Measurements from ENCODE around the gene LONRF3.
"Not testable (repeated sequence)": the region's sequence is repeated elsewhere in the genome, so short reads cannot be mapped to it uniquely, and the experiment has no call there.

Gene LONRF3

GRCh38 chrX:118983513-118983912 is 9.1 kb downstream of the LONRF3 start:
- DNase-seq (ENCODE audit: low read depth in 2 of 2, low spot score in 1 of 2), result no peak

DNA sequence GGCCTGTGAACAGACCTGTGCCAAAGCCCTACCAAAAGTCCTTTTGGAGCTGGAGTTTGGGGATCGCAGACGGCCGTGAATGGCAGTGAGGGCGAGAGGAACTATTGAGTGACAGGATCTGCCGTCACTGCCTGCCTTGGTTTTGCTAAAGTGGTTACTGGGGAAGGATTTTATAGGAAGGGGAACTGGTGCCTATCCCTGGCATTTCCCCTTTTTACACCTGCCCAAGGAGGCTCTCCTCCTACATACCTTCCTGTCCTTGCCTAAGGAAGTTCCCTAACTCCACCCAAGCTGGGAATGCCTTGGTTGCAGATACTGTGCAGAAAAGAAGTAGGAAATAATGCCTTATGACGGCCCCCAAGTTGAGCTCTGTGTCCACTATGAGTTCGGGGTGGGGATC is 14.5 kb downstream of the LONRF3 start:
- no peak for DNase-seq (ENCODE audit: low read depth in 2 of 2, low spot score in 1 of 2)

GRCh38 chrX:118989886-118990285 is 15.5 kb downstream of the LONRF3 start:
- DNase-seq (ENCODE audit: low read depth in 2 of 2, low spot score in 1 of 2), result no peak

- DNase-seq (ENCODE audit: low read depth in 2 of 2, low spot score in 1 of 2), result no peak
Measured at GRCh38 chrX:118990512-118991227, 16.3 kb downstream of the LONRF3 start.

DNA sequence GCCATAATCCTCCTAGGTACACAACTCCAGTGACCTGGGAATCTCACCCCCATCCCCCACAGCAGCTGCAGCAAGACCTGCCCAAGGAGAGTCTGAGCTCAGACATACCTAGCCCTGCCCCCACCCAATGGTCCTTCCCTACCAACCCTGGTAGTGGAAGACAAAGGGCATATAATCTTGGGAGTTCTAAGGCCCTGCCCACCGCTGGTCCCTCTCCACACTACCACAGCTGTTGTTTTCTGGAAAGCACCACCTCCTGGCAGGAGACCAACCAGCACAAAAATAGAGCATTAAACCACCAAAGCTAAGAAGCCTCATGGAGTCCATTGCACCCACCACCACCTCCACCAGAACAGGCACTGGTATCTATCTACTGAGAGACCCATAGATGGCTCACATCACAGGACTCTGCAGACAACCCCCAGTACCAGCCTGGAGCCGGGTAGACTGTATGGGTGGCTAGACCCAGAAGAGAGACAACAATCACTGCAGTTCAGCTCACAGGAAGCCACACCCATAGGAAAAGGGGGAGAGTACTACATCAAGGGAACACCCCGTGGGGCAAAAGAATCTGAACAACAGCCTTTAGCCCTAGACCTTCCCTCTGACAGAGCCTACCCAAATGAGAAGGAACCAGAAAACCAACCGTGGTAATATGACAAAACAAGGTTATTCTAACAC is 18.2 kb downstream of the LONRF3 start:
- not testable (repeated sequence) for DNase-seq (ENCODE audit: low read depth in 2 of 2, low spot score in 1 of 2)

DNA sequence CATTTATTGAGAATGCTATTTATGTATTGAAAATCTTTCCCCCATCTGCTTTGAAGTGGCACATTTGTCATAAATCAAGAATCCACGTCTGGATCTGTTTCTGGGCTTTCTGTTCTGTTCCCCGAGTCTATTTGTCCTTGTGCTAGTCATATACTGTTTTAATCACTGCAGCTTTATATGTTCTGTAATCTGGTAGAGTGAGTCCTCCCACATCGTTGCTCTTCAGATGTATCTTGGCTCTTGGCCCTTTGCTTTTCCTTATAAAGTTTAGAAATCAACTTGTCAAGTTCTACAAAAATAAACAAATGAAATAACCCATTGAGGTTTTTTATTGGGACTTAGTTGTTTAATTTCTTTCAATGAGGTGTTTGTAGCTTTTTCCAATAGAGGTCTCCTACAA is 29.0 kb downstream of the LONRF3 start:
- DNase-seq (ENCODE audit: low read depth in 2 of 2, low spot score in 1 of 2), result no peak

- DNase-seq (ENCODE audit: low read depth in 2 of 2, low spot score in 1 of 2), result peak in 1 of 2 donors; percentile 18
Measured at GRCh38 chrX:119004920-119005524, 30.6 kb downstream of the LONRF3 start.

DNA sequence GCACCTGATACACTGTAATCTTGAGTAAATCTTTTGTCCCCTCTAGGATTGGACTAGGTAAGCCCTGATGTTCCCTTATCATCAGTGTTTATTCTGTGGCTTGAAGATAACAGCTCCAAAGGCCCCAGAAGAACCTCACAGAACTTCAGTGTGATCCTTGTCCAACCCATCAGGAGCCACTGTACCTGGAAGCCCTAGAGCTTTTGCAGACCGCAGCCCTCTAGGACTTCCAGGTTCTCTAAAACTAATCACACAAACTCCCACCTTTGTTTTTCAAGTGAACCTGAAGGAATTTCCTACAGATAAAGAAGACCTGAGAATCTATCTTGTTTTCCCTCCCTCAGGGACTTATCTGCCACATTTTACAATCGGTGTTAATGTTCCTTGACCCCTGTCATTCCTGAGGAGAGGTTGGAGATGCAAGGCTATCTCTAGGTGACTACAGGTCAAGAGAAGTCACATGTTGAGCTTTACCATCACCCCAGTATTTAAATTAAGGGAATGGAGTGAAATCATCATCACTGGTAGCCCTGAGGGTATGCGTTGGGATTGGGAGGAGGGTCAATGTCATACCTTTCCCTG is 32.9 kb downstream of the LONRF3 start:
- no peak for DNase-seq (ENCODE audit: low read depth in 2 of 2, low spot score in 1 of 2)

DNA sequence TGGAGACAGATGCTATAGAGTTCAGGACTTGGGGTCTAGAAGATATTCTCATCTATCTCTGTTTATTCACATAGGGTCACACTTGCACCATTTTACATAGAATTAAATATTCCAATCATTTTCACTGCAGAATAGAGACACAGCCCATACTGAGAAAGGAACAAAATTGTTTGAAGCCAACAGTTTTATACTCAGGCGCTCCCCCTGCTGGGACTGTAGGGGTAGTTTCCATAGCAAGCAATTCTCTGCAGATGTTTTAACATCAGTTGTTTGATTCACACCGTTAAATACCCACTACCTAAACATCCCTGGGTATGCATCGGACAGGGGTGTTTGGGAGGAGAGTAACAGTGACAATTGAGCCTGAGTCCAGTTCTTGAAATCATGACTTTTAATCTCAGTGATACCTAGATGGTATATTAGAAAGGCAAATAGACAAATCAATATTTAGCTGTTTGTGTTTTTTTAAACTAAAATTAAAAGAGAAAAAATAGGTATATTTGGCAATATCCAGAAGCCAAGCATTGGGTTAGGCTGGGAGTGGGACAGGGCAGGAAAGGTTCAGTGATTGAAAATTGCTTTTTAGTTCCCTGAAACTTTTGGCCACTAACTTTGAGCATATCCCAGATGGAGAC is 33.8 kb downstream of the LONRF3 start:
- DNase-seq (ENCODE audit: low read depth in 2 of 2, low spot score in 1 of 2), result peak; percentile 5 to 7

DNA sequence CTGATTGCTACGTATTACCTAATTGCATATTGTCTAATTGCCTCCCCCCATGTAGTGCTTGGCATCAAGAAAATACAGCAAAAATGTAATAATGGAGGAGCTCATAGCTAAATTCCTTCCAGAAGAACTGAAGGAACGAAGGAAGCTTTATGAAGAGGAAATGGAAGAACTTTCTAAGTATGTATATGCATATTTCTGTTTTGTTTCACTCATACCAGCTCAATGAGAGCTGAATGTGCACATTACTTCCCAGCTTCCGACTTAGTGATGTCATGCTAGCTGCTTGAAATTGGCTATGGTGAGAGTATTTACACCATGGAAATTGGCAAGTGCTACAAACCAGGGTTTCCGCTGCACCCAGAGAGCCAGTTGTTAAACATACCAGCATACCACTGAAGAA is 34.7 kb downstream of the LONRF3 start:
- no peak for DNase-seq (ENCODE audit: low read depth in 2 of 2, low spot score in 1 of 2)

DNA sequence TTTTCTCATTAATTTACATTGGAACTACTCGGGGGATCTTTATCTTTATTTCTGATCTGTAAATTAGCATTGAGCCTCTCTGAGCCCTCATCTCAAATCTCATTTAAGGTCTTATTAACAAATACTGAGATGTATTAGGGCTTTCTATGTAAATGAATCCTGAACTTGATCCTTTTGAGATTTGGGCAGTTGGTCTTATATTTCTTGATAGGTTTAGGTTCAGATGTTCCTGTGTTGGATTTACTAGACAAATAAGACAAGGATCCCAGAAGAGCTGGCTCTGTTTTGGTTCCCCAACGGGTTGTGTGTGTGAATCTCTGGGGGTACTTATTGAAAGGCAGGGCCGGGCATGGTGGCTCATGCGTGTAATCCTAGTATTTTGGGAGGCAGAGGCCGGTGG is 36.1 kb downstream of the LONRF3 start:
- DNase-seq (ENCODE audit: low read depth in 2 of 2, low spot score in 1 of 2), result no peak

GRCh38 chrX:119013164-119013563 is 38.7 kb downstream of the LONRF3 start:
- no peak for DNase-seq (ENCODE audit: low read depth in 2 of 2, low spot score in 1 of 2)

DNA sequence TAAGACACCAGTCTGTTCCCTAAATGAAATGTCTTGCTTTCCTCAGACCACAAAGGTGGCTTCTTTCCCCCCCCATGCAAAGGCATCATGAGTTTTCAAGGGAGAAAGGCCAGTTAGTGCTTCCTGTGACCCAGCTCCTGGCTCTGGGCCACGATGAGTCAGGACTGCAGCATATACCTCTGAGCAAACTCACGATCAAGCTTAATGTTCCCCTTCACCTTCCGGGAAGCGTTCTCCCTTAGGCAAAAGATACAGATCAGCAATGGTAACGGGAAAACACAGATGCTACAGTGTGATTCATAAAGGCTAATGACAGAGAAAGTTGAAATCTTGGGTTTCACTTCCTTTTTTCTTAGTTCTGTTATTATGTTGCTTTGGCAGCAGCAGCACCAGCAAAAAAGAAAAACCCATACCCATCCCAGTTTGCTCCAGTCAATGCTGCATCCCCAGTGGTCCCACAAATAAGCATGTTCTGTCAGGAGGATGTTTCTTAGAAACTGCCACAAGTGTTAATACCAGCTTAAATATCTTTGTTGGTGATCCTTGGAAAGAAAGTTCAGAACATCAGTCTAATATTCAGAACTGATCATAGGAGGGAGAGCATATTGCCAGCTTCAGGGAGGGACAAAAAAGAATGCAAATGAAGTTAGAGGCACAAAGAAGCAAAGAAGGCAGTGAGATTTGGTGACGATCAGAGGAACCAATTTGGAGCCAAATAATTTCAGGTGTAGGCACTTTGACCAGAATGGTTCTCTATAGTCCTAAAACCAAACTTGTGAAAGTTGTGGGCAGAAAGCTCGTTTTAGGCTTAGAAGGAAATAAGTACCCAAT is 41.2 kb downstream of the LONRF3 start:
- no peak for DNase-seq (ENCODE audit: low read depth in 2 of 2, low spot score in 1 of 2)

- DNase-seq (ENCODE audit: low read depth in 2 of 2, low spot score in 1 of 2), result no peak
Measured at GRCh38 chrX:119017077-119017476, 42.7 kb downstream of the LONRF3 start.

DNA sequence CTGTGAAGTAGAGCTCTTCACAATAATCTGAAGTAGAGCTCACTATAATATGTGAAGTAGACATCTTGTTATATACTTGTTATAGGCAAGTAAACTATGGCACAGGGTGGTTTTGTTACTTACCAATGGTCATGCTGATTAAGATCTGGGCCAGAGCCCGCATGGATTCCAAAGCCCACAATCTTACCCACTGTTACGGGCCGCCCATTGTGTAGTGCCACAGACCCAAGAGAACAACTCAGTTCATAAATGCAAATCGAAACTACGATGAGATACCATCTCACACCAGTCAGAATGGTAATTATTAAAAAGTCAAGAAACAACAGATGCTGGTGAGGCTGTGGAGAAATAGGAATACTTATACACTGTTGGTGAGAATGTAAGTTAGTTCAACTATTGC is 51.5 kb downstream of the LONRF3 start:
- DNase-seq (ENCODE audit: low read depth in 2 of 2, low spot score in 1 of 2), result no peak

DNA sequence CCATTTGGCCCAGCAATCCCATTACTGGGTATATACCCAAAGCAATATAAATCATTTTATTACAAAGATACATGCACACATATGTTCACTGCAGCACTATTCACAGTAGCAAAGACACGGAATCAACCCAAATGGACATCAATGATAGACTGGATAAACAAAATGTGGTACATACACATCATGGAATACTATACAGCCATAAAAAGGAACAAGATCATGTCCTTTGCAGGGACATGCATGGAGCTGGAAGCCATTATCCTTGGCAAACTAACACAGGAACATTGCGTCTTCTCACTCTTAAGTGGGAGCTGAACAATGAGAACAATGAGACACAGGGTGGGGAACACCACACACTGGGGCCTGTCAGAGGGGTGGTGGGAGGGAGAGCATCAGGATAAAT is 51.9 kb downstream of the LONRF3 start:
- DNase-seq (ENCODE audit: low read depth in 2 of 2, low spot score in 1 of 2), result not testable (repeated sequence)

DNA sequence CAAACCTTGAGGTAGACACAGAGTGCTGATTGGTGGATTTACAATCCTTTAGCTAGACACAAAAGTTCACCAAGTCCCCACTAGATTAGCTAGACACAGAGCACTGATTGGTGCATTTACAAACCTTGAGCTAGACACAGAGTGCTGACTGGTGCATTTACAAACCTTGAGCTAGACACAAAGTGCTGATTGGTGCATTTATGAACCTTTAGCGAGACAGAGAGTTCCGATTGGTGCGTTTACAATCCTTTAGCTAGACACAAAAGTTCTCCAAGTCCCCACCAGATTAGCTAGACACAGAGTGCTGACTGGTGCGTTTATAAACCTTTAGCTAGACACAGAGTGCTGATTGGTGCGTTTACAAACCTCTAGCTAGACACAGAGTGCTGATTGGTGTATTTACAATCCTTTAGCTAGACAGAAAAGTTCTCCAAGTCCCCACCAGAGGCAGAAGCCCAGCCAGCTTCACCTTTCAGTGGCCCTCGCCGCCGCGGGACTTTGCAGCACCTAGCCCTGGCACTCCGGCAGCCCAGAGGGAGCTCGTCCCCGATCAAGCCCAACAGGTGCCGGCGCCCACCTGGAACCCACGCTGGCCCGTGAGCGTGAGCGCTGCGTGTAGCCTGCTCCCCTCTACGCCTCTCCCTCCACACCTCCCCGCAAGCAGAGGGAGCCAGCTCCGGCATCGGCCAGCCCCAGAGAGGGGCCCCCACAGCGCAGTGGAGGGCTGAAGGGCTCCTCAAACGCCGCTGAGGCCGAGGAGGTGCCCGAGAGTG is 53.7 kb downstream of the LONRF3 start:
- DNase-seq (ENCODE audit: low read depth in 2 of 2, low spot score in 1 of 2), result not testable (repeated sequence)

- DNase-seq (ENCODE audit: low read depth in 2 of 2, low spot score in 1 of 2), result no peak
Measured at GRCh38 chrX:119028733-119029330, 54.4 kb downstream of the LONRF3 start.

DNA sequence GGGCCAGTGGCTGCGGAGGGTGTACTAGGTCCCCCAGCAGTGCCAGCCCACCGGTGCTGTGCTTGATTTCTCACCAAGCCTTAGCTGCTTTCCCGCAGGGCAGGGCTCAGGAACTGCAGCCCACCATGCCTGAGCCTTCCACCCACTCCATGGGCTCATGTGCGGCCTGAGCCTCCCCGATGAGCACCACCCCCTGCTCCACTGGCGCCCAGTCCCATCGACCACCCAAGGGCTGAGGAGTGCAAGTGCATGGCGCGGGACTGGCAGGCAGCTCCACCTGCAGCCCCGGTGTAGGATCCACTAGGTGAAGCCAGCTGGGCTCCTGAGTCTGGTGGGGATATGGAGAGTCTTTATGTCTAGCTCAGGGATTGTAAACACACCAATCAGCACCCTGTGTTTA is 55.2 kb downstream of the LONRF3 start:
- not testable (repeated sequence) for DNase-seq (ENCODE audit: low read depth in 2 of 2, low spot score in 1 of 2)

- no peak for DNase-seq (ENCODE audit: low read depth in 2 of 2, low spot score in 1 of 2)
Measured at GRCh38 chrX:119030990-119031389, 56.6 kb downstream of the LONRF3 start.
